K562 (cell line): Measurements from ENCODE around the gene KDM2A.

Experiments
- CTCF ChIP-seq, 3 experiments: IDR thresholded peaks in 2 of 3; conservative IDR thresholded peaks in 1 of 3; 2 replicates each; pipeline ENCODE4 v1.5.1; 2011 to 2012; ENCODE audit warnings: low read length in 3 of 3, mild to moderate bottlenecking in 3 of 3, control low read depth in 2 of 3, improper control_type of control experiment in 1 of 3, inconsistent platforms in 1 of 3, low read depth in 1 of 3, mixed read lengths in 1 of 3, moderate library complexity in 1 of 3; ENCODE audit not compliant: insufficient read depth in 2 of 3
- SIN3B ChIP-seq: fragments of 450-650 bp; IDR thresholded peaks from 2 replicates; pipeline ENCODE4 v1.6.1; 2017; ENCODE audit warnings: low read depth, mild to moderate bottlenecking, moderate library complexity
- THAP7 ChIP-seq: fragments of 250-450 bp; sonication (Bioruptor Pico); IDR thresholded peaks from 2 replicates; pipeline ENCODE4 v1.5.0; 2021

GRCh38 chr11:67160045-67160444 is 41.0 kb downstream of the KDM2A start:
- TF ChIP-seq SIN3B (no peak), CTCF (IDR thresholded peaks at IDR 0.05 in 2 of 3, conservative IDR thresholded peaks at IDR 0.05 in 1 of 3; ENCODE audit: insufficient read depth in 2 of 3, low read depth in 1 of 3, low read length in 3 of 3) (no peak), THAP7 (CRISPR knock-in tag) (no peak)
